ENCODE measurements around the gene ZNF366.

GRCh38 chr5:72400950-72401349 is 106.3 kb downstream of the ZNF366 start:
- TF ChIP-seq POLR2A (IDR thresholded peaks at IDR 0.05): no peak
- TF ChIP-seq CTCF (IDR thresholded peaks at IDR 0.05): no peak
